Panc1 (cell line): Measurements from ENCODE around the gene OR52B6.

Source experiments
- POLR2AphosphoS5 ChIP-seq: IDR thresholded peaks from 2 replicates; pipeline ENCODE4 v1.6.1; 2012; ENCODE audit warnings: mild to moderate bottlenecking, low read depth, low read length, moderate library complexity
- SIN3A ChIP-seq: IDR thresholded peaks from 2 replicates; pipeline ENCODE4 v1.6.1; 2012; ENCODE audit warnings: low read depth, mild to moderate bottlenecking, low read length, moderate library complexity, borderline replicate concordance; ENCODE audit not compliant: insufficient read depth
- TCF7L2 ChIP-seq: IDR thresholded peaks from 2 replicates; pipeline ENCODE4 v1.6.1; 2011; ENCODE audit warnings: mild to moderate bottlenecking, low read depth, low read length, inconsistent platforms
- TF ChIP-seq, protein P1 (sequence below): fragments of 450-650 bp; IDR thresholded peaks from 2 replicates; pipeline ENCODE4 v1.5.1; 2017; ENCODE audit warnings: mild to moderate bottlenecking
- TF ChIP-seq, protein P2 (sequence below), 2 experiments: IDR thresholded peaks; 2 replicates each; pipeline ENCODE4 v1.6.1; 2011 to 2012; ENCODE audit warnings: low read depth in 2 of 2, control low read depth in 1 of 2, low read length in 1 of 2, mild to moderate bottlenecking in 1 of 2, moderate library complexity in 1 of 2; ENCODE audit not compliant: insufficient read depth in 1 of 2

DNA sequence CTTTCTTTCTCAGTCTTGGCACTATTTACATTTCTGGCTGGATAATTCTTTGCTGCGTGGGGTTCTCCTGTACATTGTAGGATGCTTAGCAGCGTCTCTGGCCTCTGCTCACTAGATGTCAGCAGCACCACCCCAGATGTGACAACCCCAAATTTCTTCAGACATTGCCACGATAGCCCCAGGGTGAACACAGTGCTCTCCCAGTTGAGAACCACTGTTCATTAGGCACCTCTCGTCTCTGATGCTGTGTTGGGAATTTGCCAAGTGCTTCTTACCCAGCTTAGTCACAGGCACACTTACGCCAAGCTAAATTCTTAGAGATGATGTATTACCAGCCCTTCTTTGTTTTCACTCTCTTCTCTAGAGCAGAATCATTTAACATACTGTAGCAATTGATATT, 25.2 kb downstream of the OR52B6 start:
- TF ChIP-seq, protein P1, sequence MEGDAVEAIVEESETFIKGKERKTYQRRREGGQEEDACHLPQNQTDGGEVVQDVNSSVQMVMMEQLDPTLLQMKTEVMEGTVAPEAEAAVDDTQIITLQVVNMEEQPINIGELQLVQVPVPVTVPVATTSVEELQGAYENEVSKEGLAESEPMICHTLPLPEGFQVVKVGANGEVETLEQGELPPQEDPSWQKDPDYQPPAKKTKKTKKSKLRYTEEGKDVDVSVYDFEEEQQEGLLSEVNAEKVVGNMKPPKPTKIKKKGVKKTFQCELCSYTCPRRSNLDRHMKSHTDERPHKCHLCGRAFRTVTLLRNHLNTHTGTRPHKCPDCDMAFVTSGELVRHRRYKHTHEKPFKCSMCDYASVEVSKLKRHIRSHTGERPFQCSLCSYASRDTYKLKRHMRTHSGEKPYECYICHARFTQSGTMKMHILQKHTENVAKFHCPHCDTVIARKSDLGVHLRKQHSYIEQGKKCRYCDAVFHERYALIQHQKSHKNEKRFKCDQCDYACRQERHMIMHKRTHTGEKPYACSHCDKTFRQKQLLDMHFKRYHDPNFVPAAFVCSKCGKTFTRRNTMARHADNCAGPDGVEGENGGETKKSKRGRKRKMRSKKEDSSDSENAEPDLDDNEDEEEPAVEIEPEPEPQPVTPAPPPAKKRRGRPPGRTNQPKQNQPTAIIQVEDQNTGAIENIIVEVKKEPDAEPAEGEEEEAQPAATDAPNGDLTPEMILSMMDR = no peak
- TF ChIP-seq POLR2AphosphoS5 (no peak), TCF7L2 (no peak), SIN3A (no peak)
- TF ChIP-seq, protein P2, sequence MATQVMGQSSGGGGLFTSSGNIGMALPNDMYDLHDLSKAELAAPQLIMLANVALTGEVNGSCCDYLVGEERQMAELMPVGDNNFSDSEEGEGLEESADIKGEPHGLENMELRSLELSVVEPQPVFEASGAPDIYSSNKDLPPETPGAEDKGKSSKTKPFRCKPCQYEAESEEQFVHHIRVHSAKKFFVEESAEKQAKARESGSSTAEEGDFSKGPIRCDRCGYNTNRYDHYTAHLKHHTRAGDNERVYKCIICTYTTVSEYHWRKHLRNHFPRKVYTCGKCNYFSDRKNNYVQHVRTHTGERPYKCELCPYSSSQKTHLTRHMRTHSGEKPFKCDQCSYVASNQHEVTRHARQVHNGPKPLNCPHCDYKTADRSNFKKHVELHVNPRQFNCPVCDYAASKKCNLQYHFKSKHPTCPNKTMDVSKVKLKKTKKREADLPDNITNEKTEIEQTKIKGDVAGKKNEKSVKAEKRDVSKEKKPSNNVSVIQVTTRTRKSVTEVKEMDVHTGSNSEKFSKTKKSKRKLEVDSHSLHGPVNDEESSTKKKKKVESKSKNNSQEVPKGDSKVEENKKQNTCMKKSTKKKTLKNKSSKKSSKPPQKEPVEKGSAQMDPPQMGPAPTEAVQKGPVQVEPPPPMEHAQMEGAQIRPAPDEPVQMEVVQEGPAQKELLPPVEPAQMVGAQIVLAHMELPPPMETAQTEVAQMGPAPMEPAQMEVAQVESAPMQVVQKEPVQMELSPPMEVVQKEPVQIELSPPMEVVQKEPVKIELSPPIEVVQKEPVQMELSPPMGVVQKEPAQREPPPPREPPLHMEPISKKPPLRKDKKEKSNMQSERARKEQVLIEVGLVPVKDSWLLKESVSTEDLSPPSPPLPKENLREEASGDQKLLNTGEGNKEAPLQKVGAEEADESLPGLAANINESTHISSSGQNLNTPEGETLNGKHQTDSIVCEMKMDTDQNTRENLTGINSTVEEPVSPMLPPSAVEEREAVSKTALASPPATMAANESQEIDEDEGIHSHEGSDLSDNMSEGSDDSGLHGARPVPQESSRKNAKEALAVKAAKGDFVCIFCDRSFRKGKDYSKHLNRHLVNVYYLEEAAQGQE (IDR thresholded peaks at IDR 0.05; ENCODE audit: insufficient read depth in 1 of 2, low read depth in 2 of 2, low read length in 1 of 2) = no peak
